ENCODE results near the gene ABHD8.
A peak's percentile ranks its signal among the peaks of the same experiment; 100 is the strongest.

ABHD8 gene

GRCh38 chr19:17333611-17334413, 30.6 kb upstream of the ABHD8 start:
- DNase-seq = peak; percentile 36 to 59 (median 48)

DNA sequence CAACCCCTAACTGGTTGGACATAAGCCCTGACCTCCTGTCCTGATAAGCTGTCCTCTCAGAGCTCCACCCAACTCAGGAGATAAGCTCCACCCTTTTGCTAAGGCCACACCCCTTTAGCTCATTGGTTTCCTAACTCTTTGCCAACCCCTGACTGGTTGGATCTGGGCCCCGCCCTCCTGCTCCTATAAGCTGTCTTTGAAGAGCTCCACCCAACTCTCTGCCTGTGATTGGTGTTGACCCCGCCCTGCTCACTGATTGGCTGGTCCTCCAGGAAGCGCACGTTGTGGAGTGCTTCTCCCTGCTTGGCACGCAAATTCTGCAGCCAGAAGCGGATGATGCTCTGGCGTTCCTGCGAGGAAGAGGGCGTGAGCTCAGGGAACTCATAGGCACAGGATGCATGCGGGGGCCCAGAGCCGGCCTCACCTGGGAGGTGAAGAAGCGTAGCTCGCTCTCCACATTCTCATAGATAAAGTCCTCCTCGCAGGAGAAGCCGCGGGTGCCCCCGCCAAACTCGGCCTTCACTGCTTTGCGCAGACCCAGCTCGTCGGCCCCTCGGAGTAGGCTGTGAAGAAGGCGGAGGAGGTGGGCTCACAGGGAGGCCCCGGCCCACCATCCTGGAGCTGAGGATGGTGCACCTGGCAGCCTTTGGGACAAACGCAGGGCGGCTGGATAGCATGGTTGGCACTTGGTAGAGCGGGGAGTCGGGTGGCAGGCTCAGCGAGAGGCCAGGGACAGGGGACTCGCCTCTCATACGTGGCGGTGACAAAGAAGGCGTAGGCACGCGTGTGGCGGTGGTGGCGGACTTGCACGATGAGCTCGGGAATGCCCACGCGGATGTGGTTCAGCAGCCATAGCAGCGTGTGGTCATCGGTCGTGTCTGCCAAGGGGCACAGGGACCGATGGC, 29.7 kb upstream of the ABHD8 start:
- no peak for DNase-seq

- DNase-seq = no peak
Measured at GRCh38 chr19:17332360-17332676, 29.1 kb upstream of the ABHD8 start.

DNA sequence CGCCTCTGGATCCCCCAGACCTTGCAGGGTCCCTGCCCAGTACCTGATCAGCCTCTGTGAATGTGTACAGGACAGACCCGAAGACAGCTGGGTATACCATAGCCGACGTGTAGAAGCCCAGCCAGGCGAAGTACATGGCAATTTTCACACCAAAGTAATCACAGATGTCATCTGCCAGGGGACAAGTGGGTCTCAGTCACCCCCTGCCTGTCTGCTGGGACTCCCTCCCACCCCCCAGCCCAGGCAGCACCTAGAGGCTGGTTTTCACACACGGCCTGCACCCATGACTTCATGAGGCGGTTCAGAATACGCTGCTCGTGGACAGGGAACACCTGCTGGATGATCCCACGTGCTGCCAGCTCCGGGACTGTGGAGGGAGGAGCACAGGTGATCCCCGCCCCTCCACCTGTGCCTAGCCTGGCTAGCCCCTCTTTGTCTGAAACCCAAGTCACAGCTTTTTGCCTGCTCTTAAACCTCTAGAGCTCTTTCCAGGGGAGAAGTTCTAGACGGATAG, 27.9 kb upstream of the ABHD8 start:
- no peak for DNase-seq

- DNase-seq = no peak
Measured at GRCh38 chr19:17330262-17331044, 27.2 kb upstream of the ABHD8 start.

- DNase-seq = no peak
Measured at GRCh38 chr19:17329366-17330261, 26.4 kb upstream of the ABHD8 start.

DNA sequence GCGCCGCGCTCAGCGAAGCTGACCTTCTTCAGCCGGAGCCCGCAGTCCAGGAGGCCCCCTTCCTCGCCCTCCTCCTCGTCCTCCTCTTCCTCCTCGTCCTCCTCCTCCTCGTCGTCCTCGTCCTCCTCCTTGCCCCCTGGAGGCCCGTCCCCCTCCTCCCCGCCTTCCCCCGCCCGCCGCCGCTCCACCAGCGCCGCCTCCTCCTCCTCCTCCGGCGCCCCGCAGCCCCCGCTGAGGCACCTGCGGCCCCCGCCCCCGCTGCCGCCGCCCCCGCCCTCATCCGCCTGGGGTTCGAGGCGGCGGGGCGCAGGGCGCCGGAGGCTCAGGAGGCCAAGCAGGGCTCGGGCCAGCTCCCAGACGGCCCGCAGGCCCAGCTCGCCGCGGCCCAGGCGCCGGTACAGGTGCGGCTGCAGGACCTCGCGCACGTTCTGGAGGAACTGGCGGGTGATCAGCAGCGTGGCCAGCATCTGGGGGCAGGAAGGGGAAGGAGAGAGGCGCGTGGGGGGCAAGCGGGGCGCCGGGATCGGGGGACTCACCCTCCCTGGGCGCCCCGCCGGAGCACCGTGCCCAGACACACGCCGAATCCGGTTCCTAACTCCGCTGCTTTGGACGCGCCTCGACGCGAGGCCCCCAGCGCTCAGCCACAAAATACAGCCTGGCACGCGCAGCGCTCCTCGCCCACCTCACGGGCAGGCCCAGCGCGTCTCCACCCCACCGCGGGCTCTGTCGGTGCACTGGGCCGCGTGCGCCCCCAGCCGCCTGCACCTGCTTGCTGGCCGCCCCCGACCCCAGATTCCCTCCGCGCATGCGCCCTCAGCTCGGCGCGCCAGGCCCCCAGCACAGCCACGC, 25.5 kb upstream of the ABHD8 start:
- peak in 2 of 4 experiments; percentile 28 to 32 for DNase-seq

- DNase-seq = peak; percentile 31 to 42 (median 36)
Measured at GRCh38 chr19:17327654-17328516, 24.7 kb upstream of the ABHD8 start.

- no peak for DNase-seq
Measured at GRCh38 chr19:17327068-17327653, 23.9 kb upstream of the ABHD8 start.

DNA sequence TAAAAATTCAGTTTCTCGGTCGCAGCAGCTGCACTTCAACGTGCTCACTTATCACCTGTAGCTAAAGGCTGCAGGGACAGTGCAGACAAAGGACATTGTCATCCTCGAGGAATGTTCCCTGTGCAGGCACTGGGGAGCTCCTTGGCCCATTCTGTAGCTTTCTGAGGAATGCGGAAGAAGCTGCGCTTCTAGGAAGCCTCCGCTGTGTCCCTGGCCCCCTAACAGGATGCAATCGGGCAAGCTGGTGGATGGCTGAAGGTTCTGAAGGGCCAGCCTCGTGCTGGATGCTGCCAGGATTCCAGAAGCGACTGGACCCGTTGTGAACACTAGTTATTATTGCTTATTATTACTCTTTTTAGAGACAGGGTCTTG, 23.4 kb upstream of the ABHD8 start:
- no peak for DNase-seq

DNA sequence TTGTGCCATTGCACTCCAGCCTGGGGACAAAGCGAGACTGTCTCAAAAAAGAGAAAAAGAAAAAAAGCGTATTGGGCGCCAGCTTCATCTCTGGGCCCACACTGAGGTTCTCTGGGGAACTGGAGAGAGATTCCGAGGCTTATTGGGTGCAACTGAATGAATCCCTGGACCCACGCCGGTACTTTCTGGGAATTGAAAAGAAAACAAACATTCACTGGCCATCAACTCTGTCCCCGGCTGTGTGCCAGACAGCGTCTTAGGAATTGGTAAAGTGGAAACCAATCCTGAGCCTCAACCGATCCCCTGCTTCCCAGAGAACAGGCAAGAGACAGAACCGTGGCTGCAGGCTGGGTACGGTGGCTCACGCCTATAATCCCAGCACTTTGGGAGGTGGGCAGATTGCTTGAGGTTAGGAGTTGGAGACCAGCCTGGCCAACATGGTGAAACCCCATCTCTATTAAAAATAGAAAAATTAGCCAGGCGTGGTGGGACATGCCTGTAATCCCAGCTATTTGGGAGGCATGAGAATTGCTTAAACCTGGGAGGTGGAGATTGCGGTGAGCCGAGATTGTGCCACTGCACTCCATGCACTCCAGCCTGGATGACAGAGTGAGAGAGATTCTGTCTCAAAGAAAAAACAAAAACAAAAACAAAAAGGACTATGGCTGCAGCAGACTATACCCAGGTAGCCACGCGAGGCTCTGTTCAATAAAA, 22.8 kb upstream of the ABHD8 start:
- DNase-seq = no peak

GRCh38 chr19:17325133-17325532, 21.9 kb upstream of the ABHD8 start:
- DNase-seq = no peak

- no peak for DNase-seq
Measured at GRCh38 chr19:17324357-17325114, 21.3 kb upstream of the ABHD8 start.

GRCh38 chr19:17323964-17324332, 20.7 kb upstream of the ABHD8 start:
- no peak for DNase-seq

- DNase-seq = no peak
Measured at GRCh38 chr19:17323300-17323963, 20.2 kb upstream of the ABHD8 start.

DNA sequence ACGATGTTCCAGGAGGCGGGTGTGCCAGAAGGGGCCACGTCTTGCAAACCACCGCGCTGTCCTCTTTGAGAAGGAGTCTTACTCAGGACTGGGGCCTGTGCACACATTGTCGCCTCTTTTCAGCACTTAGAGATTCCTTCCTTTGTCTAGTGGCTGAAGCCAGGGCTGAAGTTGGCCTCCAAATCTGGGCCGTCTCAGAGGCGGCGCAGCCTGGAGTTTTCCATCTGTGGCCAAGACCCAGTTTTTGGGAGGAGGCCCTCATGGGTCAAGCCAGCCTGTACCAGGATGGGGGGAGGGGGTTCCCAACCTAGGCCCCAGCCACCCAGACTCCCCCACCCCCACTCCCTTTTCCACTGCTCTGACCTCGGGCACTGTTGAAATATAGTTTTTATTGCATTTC, 19.6 kb upstream of the ABHD8 start:
- DNase-seq = no peak

DNA sequence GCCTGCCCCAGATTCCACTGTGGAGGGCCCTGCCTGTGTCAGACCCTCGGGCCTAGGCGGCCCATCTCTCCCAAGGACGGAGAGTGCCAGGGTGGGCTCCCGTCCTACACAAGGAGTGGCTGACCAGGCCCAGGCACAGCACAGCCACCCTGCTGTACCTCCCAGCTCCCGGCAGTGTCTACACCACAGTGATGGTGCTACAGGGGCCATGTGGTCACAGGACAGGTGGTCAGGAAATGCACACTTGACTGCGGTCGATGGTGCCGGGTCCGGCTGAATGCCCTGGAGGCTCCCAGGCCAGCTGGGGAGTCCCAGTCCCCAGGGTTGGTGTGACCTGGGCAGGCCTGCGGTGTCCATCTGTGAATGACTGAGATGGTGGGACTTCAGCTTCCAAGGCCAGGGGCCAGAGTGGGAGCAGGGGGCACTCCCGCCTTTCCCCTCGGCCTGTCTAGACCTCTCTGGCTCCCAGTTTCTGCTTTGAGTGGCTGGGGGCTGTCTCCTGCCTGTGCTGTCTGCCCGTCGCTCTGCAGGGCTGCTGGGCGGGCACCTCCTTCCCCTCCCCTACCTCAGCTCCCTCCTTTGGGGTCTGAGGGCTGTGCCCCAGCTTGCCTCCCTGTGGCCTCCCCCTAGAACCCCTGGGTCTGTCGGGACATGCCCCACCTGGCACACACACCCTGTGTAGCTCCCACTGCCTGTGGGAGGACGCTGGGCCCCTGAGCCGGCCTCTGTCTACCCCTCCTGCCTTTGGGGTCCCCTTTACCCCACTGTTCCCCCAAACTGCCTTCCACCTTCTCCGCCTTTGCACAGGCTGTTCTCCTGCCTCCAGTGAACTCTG, 18.6 kb upstream of the ABHD8 start:
- no peak for DNase-seq

Measured in activated CD4-positive, CD25-positive, alpha-beta regulatory T cell (primary cell).